Neural crest cell (in vitro differentiated cells): ENCODE results near the gene CAT. TPM values are rescaled to one million over a fixed set of nuclear protein-coding genes. Genes with fewer than 3 reads are reported as not detected.

Experiments used
- DNase-seq: peaks from one replicate; pipeline ENCODE4 v3.0.0; 2021; ENCODE audit warnings: low read depth, mixed read lengths, low spot score
- H3K27ac Mint-ChIP-seq: one replicate; pipeline ENCODE4 v1.8.0; 2021; ENCODE audit warnings: mild to moderate bottlenecking, mixed read lengths; ENCODE audit not compliant: unreplicated experiment
- H3K27me3 Mint-ChIP-seq: 2 replicates; pipeline ENCODE4 v1.8.0; 2021; ENCODE audit warnings: low read depth, mild to moderate bottlenecking, mixed read lengths
- H3K36me3 Mint-ChIP-seq: 2 replicates; pipeline ENCODE4 v1.8.0; 2021; ENCODE audit warnings: low read depth, mild to moderate bottlenecking, mixed read lengths
- H3K4me1 Mint-ChIP-seq: 2 replicates; pipeline ENCODE4 v1.8.0; 2021; ENCODE audit warnings: mixed read lengths
- H3K4me3 Mint-ChIP-seq: one replicate; pipeline ENCODE4 v1.8.0; 2021; ENCODE audit warnings: mild to moderate bottlenecking, mixed read lengths
- H3K9me3 Mint-ChIP-seq: 2 replicates; pipeline ENCODE4 v1.8.0; 2021; ENCODE audit warnings: mixed read lengths
- CTCF ChIP-seq: fragments of 200-600 bp; sonication (generic); conservative IDR thresholded peaks from 2 replicates; pipeline ENCODE4 v1.5.0; 2021; ENCODE audit warnings: antibody characterized with exemption, mild to moderate bottlenecking
- total RNA-seq: library from RNA; stranded (reverse); gene quantifications from 2 replicates; pipeline ENCODE4 v1.2.1, GENCODE V29; 2021

CAT gene
- total RNA-seq, 1 donor from 2014 or later = 30.6 TPM

GRCh38 chr11:34408580-34409172, 30.1 kb upstream of the CAT start:
- H3K9me3 Mint-ChIP-seq = peaks cover 20% of the 10 kb centered on the region
- no peak for DNase-seq
- TF ChIP-seq CTCF = no peak
- peaks cover 14% of the 10 kb centered on the region for H3K27me3 Mint-ChIP-seq
- no peaks in the 10 kb centered on the region for H3K4me1 Mint-ChIP-seq
- no peak overlapping the region for H3K4me3 Mint-ChIP-seq
- no peak overlapping the region for H3K27ac Mint-ChIP-seq
- H3K36me3 Mint-ChIP-seq = peaks cover 4% of the 10 kb centered on the region

GRCh38 chr11:34411111-34411510, 27.6 kb upstream of the CAT start:
- no peak for DNase-seq
- peaks cover 20% of the 10 kb centered on the region for H3K9me3 Mint-ChIP-seq
- no peak overlapping the region for H3K4me3 Mint-ChIP-seq
- no peaks in the 10 kb centered on the region for H3K4me1 Mint-ChIP-seq
- H3K27ac Mint-ChIP-seq = no peak overlapping the region
- peaks cover under 1% of the 10 kb centered on the region for H3K27me3 Mint-ChIP-seq
- no peak for TF ChIP-seq CTCF
- peaks cover 4% of the 10 kb centered on the region for H3K36me3 Mint-ChIP-seq

GRCh38 chr11:34411791-34412190, 26.9 kb upstream of the CAT start:
- peaks cover 1% of the 10 kb centered on the region for H3K27me3 Mint-ChIP-seq
- H3K27ac Mint-ChIP-seq = no peak overlapping the region
- no peak for DNase-seq
- H3K4me1 Mint-ChIP-seq = no peaks in the 10 kb centered on the region
- TF ChIP-seq CTCF = no peak
- H3K9me3 Mint-ChIP-seq = peaks cover 20% of the 10 kb centered on the region
- H3K4me3 Mint-ChIP-seq = no peak overlapping the region
- H3K36me3 Mint-ChIP-seq = peaks cover 4% of the 10 kb centered on the region

- peaks cover 4% of the 10 kb centered on the region for H3K36me3 Mint-ChIP-seq
Measured at GRCh38 chr11:34413263-34413662, 25.5 kb upstream of the CAT start.

GRCh38 chr11:34415538-34415937, 23.2 kb upstream of the CAT start:
- peaks cover 13% of the 10 kb centered on the region for H3K27me3 Mint-ChIP-seq
- H3K9me3 Mint-ChIP-seq = peaks cover 16% of the 10 kb centered on the region
- H3K4me3 Mint-ChIP-seq = no peak overlapping the region
- DNase-seq = no peak
- no peaks in the 10 kb centered on the region for H3K4me1 Mint-ChIP-seq
- no peak for TF ChIP-seq CTCF
- peaks cover 4% of the 10 kb centered on the region for H3K36me3 Mint-ChIP-seq
- no peak overlapping the region for H3K27ac Mint-ChIP-seq

More at GRCh38 chr11:34413263-34413662, 25.5 kb upstream of the CAT start:
- Mint-ChIP-seq H3K27me3 (peaks cover 7% of the 10 kb centered on the region), H3K9me3 (peaks cover 16% of the 10 kb centered on the region), H3K4me1 (no peaks in the 10 kb centered on the region), H3K4me3 (no peak overlapping the region), H3K27ac (no peak overlapping the region)
- TF ChIP-seq CTCF = no peak
- DNase-seq = no peak
